Right lobe of liver (tissue), 4 donors: ENCODE data around the gene RAP1GAP2.

Experiments used
- POLR2A ChIP-seq: fragments of 450-650 bp; IDR thresholded peaks from one replicate; pipeline ENCODE4 v1.6.1; 2017; ENCODE audit warnings: antibody characterized with exemption, mild to moderate bottlenecking
- TF ChIP-seq, protein P1 (sequence below), 4 donors: fragments of 200-600 bp in 3 of 4; fragments of 450-650 bp in 1 of 4; IDR thresholded peaks; one replicate each; pipeline versions ENCODE4 v1.5.1 to v1.8.0; 2016 to 2022; ENCODE audit warnings: antibody characterized with exemption in 4 of 4, mild to moderate bottlenecking in 2 of 4
- donor health status: DM: no; HTN: no; CAD: no.
- donor health status: DM: no; HTN: no; CAD: no.
- donor health status: DM: no; HTN: yes; CAD: no.

GRCh38 chr17:2871205-2871604 lies 75.0 kb downstream of the RAP1GAP2 start:
- TF ChIP-seq, protein P1, sequence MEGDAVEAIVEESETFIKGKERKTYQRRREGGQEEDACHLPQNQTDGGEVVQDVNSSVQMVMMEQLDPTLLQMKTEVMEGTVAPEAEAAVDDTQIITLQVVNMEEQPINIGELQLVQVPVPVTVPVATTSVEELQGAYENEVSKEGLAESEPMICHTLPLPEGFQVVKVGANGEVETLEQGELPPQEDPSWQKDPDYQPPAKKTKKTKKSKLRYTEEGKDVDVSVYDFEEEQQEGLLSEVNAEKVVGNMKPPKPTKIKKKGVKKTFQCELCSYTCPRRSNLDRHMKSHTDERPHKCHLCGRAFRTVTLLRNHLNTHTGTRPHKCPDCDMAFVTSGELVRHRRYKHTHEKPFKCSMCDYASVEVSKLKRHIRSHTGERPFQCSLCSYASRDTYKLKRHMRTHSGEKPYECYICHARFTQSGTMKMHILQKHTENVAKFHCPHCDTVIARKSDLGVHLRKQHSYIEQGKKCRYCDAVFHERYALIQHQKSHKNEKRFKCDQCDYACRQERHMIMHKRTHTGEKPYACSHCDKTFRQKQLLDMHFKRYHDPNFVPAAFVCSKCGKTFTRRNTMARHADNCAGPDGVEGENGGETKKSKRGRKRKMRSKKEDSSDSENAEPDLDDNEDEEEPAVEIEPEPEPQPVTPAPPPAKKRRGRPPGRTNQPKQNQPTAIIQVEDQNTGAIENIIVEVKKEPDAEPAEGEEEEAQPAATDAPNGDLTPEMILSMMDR (IDR thresholded peaks at IDR 0.05) = no peak
- no peak for TF ChIP-seq POLR2A
